Cerebellar cortex (tissue), 1 donor: ENCODE data around the gene EEF2.
"Not testable (repeated sequence)": the region's sequence is repeated elsewhere in the genome, so short reads cannot be mapped to it uniquely, and the experiment has no call there.

ENCODE experiments used
- DNase-seq: peaks from one replicate; pipeline ENCODE4 v3.0.0-alpha.2; 2015; ENCODE audit warnings: low spot score

The EEF2 gene

GRCh38 chr19:4014541-4015491 lies 29.6 kb upstream of the EEF2 start:
- peak; percentile 73 for DNase-seq

- no peak for DNase-seq
Measured at GRCh38 chr19:4013886-4014540, 28.8 kb upstream of the EEF2 start.

- no peak for DNase-seq
Measured at GRCh38 chr19:4012975-4013634, 27.8 kb upstream of the EEF2 start.

GRCh38 chr19:4012092-4012974 lies 27.1 kb upstream of the EEF2 start:
- no peak for DNase-seq

GRCh38 chr19:4011430-4011829 lies 26.2 kb upstream of the EEF2 start:
- DNase-seq = not testable (repeated sequence)

GRCh38 chr19:4010808-4011110 lies 25.5 kb upstream of the EEF2 start:
- DNase-seq = no peak

GRCh38 chr19:4009990-4010807 lies 24.9 kb upstream of the EEF2 start:
- DNase-seq = peak; percentile 74

- no peak for DNase-seq
Measured at GRCh38 chr19:4007836-4008539, 22.7 kb upstream of the EEF2 start.

- DNase-seq = peak; percentile 91
Measured at GRCh38 chr19:4007021-4007835, 22.0 kb upstream of the EEF2 start, which contains the start of gene PIAS4. Gene PIAS4, plus strand, starts transcription at chr19:4007736. Its CDS starts 25 bp downstream, at chr19:4007761.

GRCh38 chr19:4005436-4005835 lies 20.2 kb upstream of the EEF2 start:
- not testable (repeated sequence) for DNase-seq

- not testable (repeated sequence) for DNase-seq
Measured at GRCh38 chr19:4000798-4001197, 15.5 kb upstream of the EEF2 start.

- not testable (repeated sequence) for DNase-seq
Measured at GRCh38 chr19:3998667-3999412, 13.6 kb upstream of the EEF2 start.

GRCh38 chr19:3995607-3996006 lies 10.3 kb upstream of the EEF2 start:
- DNase-seq = no peak

GRCh38 chr19:3990815-3991117 lies 5.5 kb upstream of the EEF2 start:
- no peak for DNase-seq

GRCh38 chr19:3987619-3988371 lies 2.5 kb upstream of the EEF2 start:
- DNase-seq = peak; percentile 88

GRCh38 chr19:3986260-3987041 lies 1.2 kb upstream of the EEF2 start:
- DNase-seq = peak; percentile 94

- no peak for DNase-seq
Measured at GRCh38 chr19:3985643-3986259, 488 bp upstream of the EEF2 start.
